Breast epithelium (tissue), 3 donors: ENCODE results near the gene IL26.

Experiments
- POLR2A ChIP-seq: fragments of 450-650 bp; IDR thresholded peaks from one replicate; pipeline ENCODE4 v1.6.1; 2016; ENCODE audit warnings: antibody characterized with exemption, mild to moderate bottlenecking, moderate library complexity
- POLR2AphosphoS5 ChIP-seq, 3 donors: sonication (generic); formaldehyde crosslinking; IDR thresholded peaks; one replicate each; pipeline ENCODE4 v1.6.1; 2017; ENCODE audit warnings: antibody characterized with exemption in 3 of 3
- TF ChIP-seq, protein P1 (sequence below), 3 donors: fragments of 450-650 bp; IDR thresholded peaks; one replicate each; pipeline ENCODE4 v1.5.1; 2016 to 2017; ENCODE audit warnings: antibody characterized with exemption in 3 of 3, mild to moderate bottlenecking in 3 of 3, moderate library complexity in 3 of 3

- TF ChIP-seq, protein P1, sequence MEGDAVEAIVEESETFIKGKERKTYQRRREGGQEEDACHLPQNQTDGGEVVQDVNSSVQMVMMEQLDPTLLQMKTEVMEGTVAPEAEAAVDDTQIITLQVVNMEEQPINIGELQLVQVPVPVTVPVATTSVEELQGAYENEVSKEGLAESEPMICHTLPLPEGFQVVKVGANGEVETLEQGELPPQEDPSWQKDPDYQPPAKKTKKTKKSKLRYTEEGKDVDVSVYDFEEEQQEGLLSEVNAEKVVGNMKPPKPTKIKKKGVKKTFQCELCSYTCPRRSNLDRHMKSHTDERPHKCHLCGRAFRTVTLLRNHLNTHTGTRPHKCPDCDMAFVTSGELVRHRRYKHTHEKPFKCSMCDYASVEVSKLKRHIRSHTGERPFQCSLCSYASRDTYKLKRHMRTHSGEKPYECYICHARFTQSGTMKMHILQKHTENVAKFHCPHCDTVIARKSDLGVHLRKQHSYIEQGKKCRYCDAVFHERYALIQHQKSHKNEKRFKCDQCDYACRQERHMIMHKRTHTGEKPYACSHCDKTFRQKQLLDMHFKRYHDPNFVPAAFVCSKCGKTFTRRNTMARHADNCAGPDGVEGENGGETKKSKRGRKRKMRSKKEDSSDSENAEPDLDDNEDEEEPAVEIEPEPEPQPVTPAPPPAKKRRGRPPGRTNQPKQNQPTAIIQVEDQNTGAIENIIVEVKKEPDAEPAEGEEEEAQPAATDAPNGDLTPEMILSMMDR (IDR thresholded peaks at IDR 0.05), result no peak
- TF ChIP-seq POLR2A (no peak), POLR2AphosphoS5 (IDR thresholded peaks at IDR 0.05) (no peak)
Measured at GRCh38 chr12:68157380-68157779, 68.2 kb downstream of the IL26 start.
